Spinal cord (tissue), 10 donors: Measurements from ENCODE around the gene ANO3. TPM values are rescaled to one million over a fixed set of nuclear protein-coding genes. Genes with fewer than 3 reads are reported as not detected.

Source experiments
- DNase-seq, 6 donors: peaks; one replicate each; pipeline versions ENCODE4 v3.0.0 to v3.0.0-alpha.2; 2013 to 2015; ENCODE audit warnings: low spot score in 6 of 6, low read depth in 4 of 6
- H3K27ac ChIP-seq: one replicate; pipeline ENCODE4 v1.5.1; 2013; ENCODE audit warnings: low read depth, low read length, control low read depth
- H3K27me3 ChIP-seq: one replicate; pipeline ENCODE4 v1.6.1; 2013; ENCODE audit warnings: low read length; ENCODE audit not compliant: control insufficient read depth, insufficient read depth
- H3K36me3 ChIP-seq: one replicate; pipeline ENCODE4 v1.6.1; 2013; ENCODE audit warnings: low read length; ENCODE audit not compliant: control insufficient read depth, insufficient read depth
- H3K4me1 ChIP-seq: one replicate; pipeline ENCODE4 v1.6.1; 2013; ENCODE audit warnings: low read length; ENCODE audit not compliant: control insufficient read depth, insufficient read depth
- H3K4me3 ChIP-seq: one replicate; pipeline ENCODE4 v1.5.1; 2013; ENCODE audit warnings: low read depth, low read length, control low read depth
- H3K9me3 ChIP-seq: one replicate; pipeline ENCODE4 v1.6.1; 2013; ENCODE audit warnings: low read length; ENCODE audit not compliant: control insufficient read depth, insufficient read depth
- WGBS: methylation state at CpG from one replicate; pipeline ENCODE4 v1.1.5; 2013; ENCODE audit warnings: missing lambda C conversion rate; ENCODE audit not compliant: insufficient coverage; 5-methylcytosine and 5-hydroxymethylcytosine counted together
- polyA plus RNA-seq, 2 donors: library from polyadenylated mRNA; unstranded; fragments of 120-200 nt; gene quantifications; one replicate each; pipeline ENCODE4 v1.2.1, GENCODE V29; 2013; ENCODE audit not compliant: insufficient read length in 2 of 2
- total RNA-seq, 2 donors: library from RNA; depleted of rRNA in 1 of 2; stranded (reverse); fragments of 120-200 nt in 1 of 2; fragments of >200 nt in 1 of 2; gene quantifications; one replicate each; pipeline versions ENCODE4 v1.2.3 to v1.2.4, GENCODE V29; 2013 to 2014
- donor health status: healthy.

ANO3 gene
- total and polyA plus RNA-seq, 4 donors, result 2.4 to 12.9 (median 3.8) TPM

- H3K27ac ChIP-seq, result no peak overlapping the region
- WGBS, result 96% methylated on average over 2 of the region's 2 CpGs
- no peaks in the 10 kb centered on the region for H3K36me3 ChIP-seq
- H3K9me3 ChIP-seq, result no peaks in the 10 kb centered on the region
- H3K4me1 ChIP-seq, result no peaks in the 10 kb centered on the region
- H3K4me3 ChIP-seq, result no peak overlapping the region
- no peak for DNase-seq
- H3K27me3 ChIP-seq, result no peaks in the 10 kb centered on the region
Observed at GRCh38 chr11:26675233-26675928, 343.5 kb downstream of the ANO3 start.

GRCh38 chr11:26676641-26677040 lies 344.7 kb downstream of the ANO3 start:
- Histone ChIP-seq H3K9me3 (no peaks in the 10 kb centered on the region), H3K4me3 (no peak overlapping the region), H3K27ac (no peak overlapping the region), H3K36me3 (no peaks in the 10 kb centered on the region), H3K4me1 (no peaks in the 10 kb centered on the region), H3K27me3 (no peaks in the 10 kb centered on the region)
- no CpG with 5 or more reads among the region's 2 CpGs for WGBS
- no peak for DNase-seq

- Histone ChIP-seq H3K4me1 (no peaks in the 10 kb centered on the region), H3K4me3 (no peak overlapping the region), H3K36me3 (no peaks in the 10 kb centered on the region), H3K9me3 (no peaks in the 10 kb centered on the region), H3K27me3 (no peaks in the 10 kb centered on the region), H3K27ac (no peak overlapping the region)
- no peak for DNase-seq
Observed at GRCh38 chr11:26677566-26677965, 345.6 kb downstream of the ANO3 start.

GRCh38 chr11:26687351-26687750 lies 355.4 kb downstream of the ANO3 start:
- H3K4me1 ChIP-seq, result no peaks in the 10 kb centered on the region
- no peak overlapping the region for H3K27ac ChIP-seq
- H3K4me3 ChIP-seq, result no peak overlapping the region
- WGBS, result no CpG with 5 or more reads among the region's 1 CpG
- no peaks in the 10 kb centered on the region for H3K9me3 ChIP-seq
- H3K36me3 ChIP-seq, result no peaks in the 10 kb centered on the region
- DNase-seq, result no peak
- H3K27me3 ChIP-seq, result no peaks in the 10 kb centered on the region

- DNase-seq, result no peak
- Histone ChIP-seq H3K4me1 (no peaks in the 10 kb centered on the region), H3K27me3 (no peaks in the 10 kb centered on the region), H3K36me3 (no peaks in the 10 kb centered on the region), H3K9me3 (no peaks in the 10 kb centered on the region), H3K4me3 (no peak overlapping the region), H3K27ac (no peak overlapping the region)
- 100% methylated on average over 2 of the region's 4 CpGs for WGBS
Observed at GRCh38 chr11:26688701-26689100, 356.8 kb downstream of the ANO3 start.

- H3K36me3 ChIP-seq, result no peaks in the 10 kb centered on the region
- H3K4me3 ChIP-seq, result no peak overlapping the region
- no peak for DNase-seq
- H3K27me3 ChIP-seq, result no peaks in the 10 kb centered on the region
- no peak overlapping the region for H3K27ac ChIP-seq
- H3K9me3 ChIP-seq, result no peaks in the 10 kb centered on the region
- no CpG with 5 or more reads among the region's 3 CpGs for WGBS
- no peaks in the 10 kb centered on the region for H3K4me1 ChIP-seq
Observed at GRCh38 chr11:26696330-26696729, 364.4 kb downstream of the ANO3 start.

- Histone ChIP-seq H3K36me3 (no peaks in the 10 kb centered on the region), H3K4me3 (no peak overlapping the region), H3K27me3 (no peaks in the 10 kb centered on the region), H3K27ac (no peak overlapping the region), H3K4me1 (no peaks in the 10 kb centered on the region), H3K9me3 (no peaks in the 10 kb centered on the region)
- DNase-seq, result no peak
- WGBS, result no CpG with 5 or more reads among the region's 2 CpGs
Observed at GRCh38 chr11:26698224-26698623, 366.3 kb downstream of the ANO3 start.

GRCh38 chr11:26700574-26701235 lies 368.8 kb downstream of the ANO3 start:
- Histone ChIP-seq H3K4me1 (no peaks in the 10 kb centered on the region), H3K27me3 (no peaks in the 10 kb centered on the region), H3K4me3 (no peak overlapping the region), H3K27ac (no peak overlapping the region), H3K9me3 (no peaks in the 10 kb centered on the region), H3K36me3 (no peaks in the 10 kb centered on the region)
- peak in 1 of 6 donors; percentile 15 for DNase-seq
- WGBS, result 100% methylated on average over 1 of the region's 3 CpGs

- H3K4me1 ChIP-seq, result no peaks in the 10 kb centered on the region
- H3K4me3 ChIP-seq, result no peak overlapping the region
- DNase-seq, result no peak
- no peaks in the 10 kb centered on the region for H3K27me3 ChIP-seq
- H3K27ac ChIP-seq, result no peak overlapping the region
- no peaks in the 10 kb centered on the region for H3K36me3 ChIP-seq
- H3K9me3 ChIP-seq, result no peaks in the 10 kb centered on the region
Observed at GRCh38 chr11:26702406-26702805, 370.5 kb downstream of the ANO3 start.
